Osteocyte (in vitro differentiated cells): ENCODE measurements around the gene CBX8. TPM values are rescaled to one million over a fixed set of nuclear protein-coding genes. Genes with fewer than 3 reads are reported as not detected.

Experiments
- DNase-seq: peaks from one replicate; pipeline ENCODE4 v3.0.0; 2021; ENCODE audit warnings: mixed read lengths; ENCODE audit not compliant: unreplicated experiment; ENCODE audit errors: extremely low spot score
- H3K27ac Mint-ChIP-seq: one replicate; pipeline ENCODE4 v1.8.0; 2021; ENCODE audit warnings: mild to moderate bottlenecking, mixed read lengths; ENCODE audit not compliant: unreplicated experiment
- H3K27me3 Mint-ChIP-seq: one replicate; pipeline ENCODE4 v1.8.0; 2021; ENCODE audit warnings: mixed read lengths; ENCODE audit not compliant: unreplicated experiment
- H3K36me3 Mint-ChIP-seq: one replicate; pipeline ENCODE4 v1.8.0; 2021; ENCODE audit warnings: mixed read lengths; ENCODE audit not compliant: unreplicated experiment
- H3K4me1 Mint-ChIP-seq: one replicate; pipeline ENCODE4 v1.8.0; 2021; ENCODE audit warnings: mixed read lengths; ENCODE audit not compliant: unreplicated experiment
- H3K4me3 Mint-ChIP-seq: one replicate; pipeline ENCODE4 v1.8.0; 2021; ENCODE audit warnings: mild to moderate bottlenecking, moderate library complexity, mixed read lengths; ENCODE audit not compliant: unreplicated experiment
- H3K9me3 Mint-ChIP-seq: one replicate; pipeline ENCODE4 v1.8.0; 2021; ENCODE audit warnings: mixed read lengths; ENCODE audit not compliant: unreplicated experiment
- CTCF ChIP-seq: fragments of 200-600 bp; sonication (generic); IDR thresholded peaks from 2 replicates; pipeline ENCODE4 v1.5.0; 2021; ENCODE audit warnings: antibody characterized with exemption, mild to moderate bottlenecking, moderate library complexity
- total RNA-seq: library from RNA; stranded (reverse); gene quantifications from 2 replicates; pipeline ENCODE4 v1.2.1, GENCODE V29; 2021

Gene CBX8
- total RNA-seq, 1 donor from 2014 or later = 5.4 TPM

GRCh38 chr17:79840269-79840988, 43.6 kb upstream of the CBX8 start:
- Mint-ChIP-seq H3K27me3 (peaks cover 13% of the 10 kb centered on the region), H3K4me1 (peaks cover 43% of the 10 kb centered on the region), H3K9me3 (no peaks in the 10 kb centered on the region), H3K27ac (no peak overlapping the region), H3K4me3 (peak overlapping the region; percentile 42), H3K36me3 (no peaks in the 10 kb centered on the region)
- DNase-seq = no peak
- TF ChIP-seq CTCF = peak; percentile 38

DNA sequence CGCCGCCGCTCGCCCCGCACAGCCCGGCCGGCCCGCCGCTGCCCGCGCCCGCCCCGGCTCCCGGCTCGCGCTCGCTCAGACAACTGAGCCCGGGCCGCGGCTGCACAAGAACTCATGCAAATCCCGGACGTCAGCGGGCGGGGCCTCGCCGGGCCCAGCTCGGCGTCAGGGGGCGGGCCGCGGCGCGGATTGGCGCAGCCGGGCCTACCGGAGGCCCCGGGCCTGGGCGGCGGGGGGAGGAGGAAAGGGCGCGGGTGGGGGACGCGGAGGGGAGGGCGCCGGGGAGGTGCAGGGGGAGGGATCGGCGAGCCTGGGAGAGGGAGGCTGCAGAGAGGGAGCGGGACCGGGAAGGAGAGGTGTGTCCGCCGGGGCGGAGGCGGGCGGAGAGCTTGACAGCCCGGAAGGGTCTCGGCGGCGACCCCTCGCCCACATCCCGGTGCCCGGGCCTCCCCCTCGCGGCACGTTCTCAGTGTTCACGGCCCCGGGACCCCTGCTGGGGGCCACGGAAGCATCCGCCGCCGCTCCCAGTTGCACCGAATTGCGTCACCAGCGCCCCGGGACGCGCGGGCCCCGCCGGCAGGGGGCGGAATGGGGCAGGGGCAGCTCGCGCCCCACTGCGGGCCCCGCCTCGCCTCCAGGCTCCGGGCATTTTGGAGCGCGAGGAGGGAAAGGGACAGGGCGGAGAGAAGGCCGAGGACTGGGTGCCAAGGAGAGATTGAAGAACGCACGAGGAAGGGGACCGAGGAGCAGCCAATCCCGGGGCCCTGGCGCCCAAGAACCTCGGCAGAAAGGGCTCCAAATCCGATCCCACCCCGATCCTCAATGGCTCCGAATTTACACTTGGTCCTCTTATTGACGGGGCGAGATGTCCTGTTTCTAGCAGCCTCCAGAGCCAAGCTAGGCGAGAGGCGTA, 42.7 kb upstream of the CBX8 start, which contains the start of gene CBX4:
Gene CBX4 (minus strand): TSS at position 85 of the 913 bp plus-strand sequence. CDS start 189 bp downstream, outside the sequence.
- Mint-ChIP-seq H3K27me3 (peaks cover 13% of the 10 kb centered on the region), H3K9me3 (no peaks in the 10 kb centered on the region), H3K4me3 (peak within 1 kb of the TSS; percentile 91), H3K4me1 (peaks cover 42% of the 10 kb centered on the region), H3K36me3 (peaks cover 6% of the 10 kb centered on the region), H3K27ac (peak within 1 kb of the TSS; percentile 89)
- DNase-seq = peak; percentile 96
- peak; percentile 73 for TF ChIP-seq CTCF

GRCh38 chr17:79838522-79839274, 41.8 kb upstream of the CBX8 start:
- Mint-ChIP-seq H3K4me1 (peaks cover 43% of the 10 kb centered on the region), H3K27ac (peak overlapping the region; percentile 89), H3K36me3 (peaks cover 7% of the 10 kb centered on the region), H3K27me3 (peaks cover 13% of the 10 kb centered on the region), H3K4me3 (peak overlapping the region; percentile 91), H3K9me3 (no peaks in the 10 kb centered on the region)
- DNase-seq = no peak
- TF ChIP-seq CTCF = peak; percentile 22

DNA sequence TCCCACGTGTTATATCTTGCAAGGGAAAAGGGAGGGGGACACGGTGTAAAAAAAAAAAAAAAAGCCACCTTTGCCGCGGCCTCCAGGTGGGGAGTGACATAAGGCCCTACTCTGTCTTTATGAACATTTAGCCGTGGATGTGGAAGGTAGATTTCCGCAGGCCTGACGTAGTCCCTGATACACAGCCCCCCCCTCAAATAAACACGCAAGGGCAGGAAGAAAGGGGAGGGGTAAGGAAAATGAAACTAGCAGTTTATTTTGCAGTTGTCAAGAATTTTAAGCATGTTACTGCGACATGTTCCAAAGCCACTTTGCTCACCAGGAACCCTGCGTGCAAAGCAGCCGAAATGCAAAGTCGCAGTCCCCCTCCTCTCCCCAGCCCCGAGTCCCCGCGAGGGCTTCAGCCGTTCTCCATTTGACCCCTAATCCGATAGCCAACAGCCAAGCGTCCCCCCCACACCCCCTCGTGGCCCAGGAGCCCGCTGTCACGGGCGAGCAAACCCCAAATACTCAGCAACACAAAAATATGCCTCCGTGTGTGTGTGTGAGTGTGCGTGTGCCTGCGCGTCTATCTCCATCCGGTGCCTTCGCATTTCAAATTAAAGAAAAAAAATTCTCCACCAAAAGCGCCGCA, 41.1 kb upstream of the CBX8 start:
- no peak for DNase-seq
- peak overlapping the region; percentile 89 for H3K27ac Mint-ChIP-seq
- peaks cover 9% of the 10 kb centered on the region for H3K36me3 Mint-ChIP-seq
- H3K9me3 Mint-ChIP-seq = no peaks in the 10 kb centered on the region
- peaks cover 13% of the 10 kb centered on the region for H3K27me3 Mint-ChIP-seq
- peak overlapping the region; percentile 91 for H3K4me3 Mint-ChIP-seq
- no peak for TF ChIP-seq CTCF
- H3K4me1 Mint-ChIP-seq = peaks cover 42% of the 10 kb centered on the region
